OCI-LY3 (cell line): ENCODE results near the gene OR12D2.

Source experiments
- H2AFZ ChIP-seq: fragments of 200-600, 300-600 bp; shearing (Covaris generic); 2 replicates; pipeline ENCODE4 v1.6.0; 2014; ENCODE audit warnings: antibody characterized with exemption, low read depth, low read length
- H3K27ac ChIP-seq: fragments of 200-600, 300-600 bp; sonication (generic); 2 replicates; pipeline ENCODE4 v1.5.1; 2014; ENCODE audit warnings: mild to moderate bottlenecking, low read length, moderate library complexity, mixed read lengths
- H3K27me3 ChIP-seq: fragments of 200-600, 300-600 bp; sonication (generic); 2 replicates; pipeline ENCODE4 v1.6.1; 2014; ENCODE audit warnings: low read depth, low read length, mixed read lengths
- H3K36me3 ChIP-seq: fragments of 200-600, 300-600 bp; sonication (generic); replicated peaks from 2 replicates; pipeline ENCODE3; 2014; ENCODE audit warnings: low read depth, low read length, mixed read lengths
- H3K4me1 ChIP-seq: fragments of 300-600, 200-600 bp; sonication (generic); 2 replicates; pipeline ENCODE4 v1.6.1; 2014; ENCODE audit warnings: low read length, mixed read lengths
- H3K4me2 ChIP-seq: fragments of 200-600, 300-600 bp; sonication (generic); 2 replicates; pipeline ENCODE4 v1.6.1; 2014; ENCODE audit warnings: low read length, mixed read lengths
- H3K4me3 ChIP-seq: fragments of 300-600, 200-600 bp; sonication (generic); 2 replicates; pipeline ENCODE4 v1.5.1; 2014; ENCODE audit warnings: antibody characterized with exemption, mild to moderate bottlenecking, low read length, moderate library complexity
- H3K79me2 ChIP-seq: fragments of 300-600, 200-600 bp; shearing (Covaris generic); 2 replicates; pipeline ENCODE4 v1.6.1; 2014; ENCODE audit warnings: mild to moderate bottlenecking, low read length, mixed read lengths
- H3K9ac ChIP-seq: fragments of 300-600, 200-600 bp; shearing (Covaris generic); 2 replicates; pipeline ENCODE4 v1.6.0; 2014; ENCODE audit warnings: mild to moderate bottlenecking, low read length, moderate library complexity
- H3K9me3 ChIP-seq: fragments of 200-600, 300-600 bp; shearing (Covaris generic); 2 replicates; pipeline ENCODE4 v1.6.1; 2014; ENCODE audit warnings: low read length, mixed read lengths; ENCODE audit not compliant: insufficient read depth
- H4K20me1 ChIP-seq: fragments of 200-600, 300-600 bp; sonication (generic); 2 replicates; pipeline ENCODE4 v1.6.1; 2016; ENCODE audit warnings: low read length, mixed read lengths; ENCODE audit not compliant: insufficient read depth
- EZH2phosphoT487 ChIP-seq: fragments of 200-600 bp; shearing (Covaris generic); IDR thresholded peaks from 2 replicates; pipeline ENCODE4 v1.6.1; 2018; ENCODE audit warnings: antibody characterized with exemption, mixed run types, low read depth
- TF ChIP-seq, protein P1 (sequence below): fragments of 200-600, 300-600 bp; sonication (generic); IDR thresholded peaks from 2 replicates; pipeline ENCODE4 v1.5.1; 2014; ENCODE audit warnings: antibody characterized with exemption, low read length, low read depth

Gene OR12D2

DNA sequence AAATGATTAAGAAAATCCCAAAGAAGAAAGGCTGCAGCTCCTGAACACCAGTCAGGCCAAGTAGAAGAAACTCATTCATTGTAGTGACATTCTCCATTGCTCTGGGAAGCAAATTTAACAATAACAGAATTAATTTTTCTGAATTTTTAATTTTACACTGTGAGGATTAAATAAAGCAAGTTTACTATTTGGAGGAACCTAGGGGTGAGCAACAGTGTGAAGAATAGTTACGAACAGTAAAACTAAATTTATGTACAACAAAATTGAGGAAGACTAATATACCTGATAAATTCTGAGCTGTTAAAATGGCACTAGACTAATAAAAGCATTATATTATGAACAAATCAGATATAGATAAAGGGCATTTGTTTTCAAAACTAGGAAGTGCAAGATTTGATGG, 20.2 kb upstream of the OR12D2 start, which contains the start of gene OR12D3:
OR12D3 (minus strand) TSS at position 101 of the 400 bp plus-strand sequence; CDS start at position 97, 4 bp downstream.
- H3K4me1 ChIP-seq, result no peaks in the 10 kb centered on the region
- TF ChIP-seq, protein P1, sequence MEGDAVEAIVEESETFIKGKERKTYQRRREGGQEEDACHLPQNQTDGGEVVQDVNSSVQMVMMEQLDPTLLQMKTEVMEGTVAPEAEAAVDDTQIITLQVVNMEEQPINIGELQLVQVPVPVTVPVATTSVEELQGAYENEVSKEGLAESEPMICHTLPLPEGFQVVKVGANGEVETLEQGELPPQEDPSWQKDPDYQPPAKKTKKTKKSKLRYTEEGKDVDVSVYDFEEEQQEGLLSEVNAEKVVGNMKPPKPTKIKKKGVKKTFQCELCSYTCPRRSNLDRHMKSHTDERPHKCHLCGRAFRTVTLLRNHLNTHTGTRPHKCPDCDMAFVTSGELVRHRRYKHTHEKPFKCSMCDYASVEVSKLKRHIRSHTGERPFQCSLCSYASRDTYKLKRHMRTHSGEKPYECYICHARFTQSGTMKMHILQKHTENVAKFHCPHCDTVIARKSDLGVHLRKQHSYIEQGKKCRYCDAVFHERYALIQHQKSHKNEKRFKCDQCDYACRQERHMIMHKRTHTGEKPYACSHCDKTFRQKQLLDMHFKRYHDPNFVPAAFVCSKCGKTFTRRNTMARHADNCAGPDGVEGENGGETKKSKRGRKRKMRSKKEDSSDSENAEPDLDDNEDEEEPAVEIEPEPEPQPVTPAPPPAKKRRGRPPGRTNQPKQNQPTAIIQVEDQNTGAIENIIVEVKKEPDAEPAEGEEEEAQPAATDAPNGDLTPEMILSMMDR, result no peak
- TF ChIP-seq EZH2phosphoT487, result no peak
- no peak within 1 kb of the TSS for H3K4me2 ChIP-seq
- no peaks in the 10 kb centered on the region for H3K36me3 ChIP-seq
- H3K79me2 ChIP-seq, result no peaks in the 10 kb centered on the region
- no peak within 1 kb of the TSS for H2AFZ ChIP-seq
- no peak within 1 kb of the TSS for H3K9ac ChIP-seq
- no peaks in the 10 kb centered on the region for H4K20me1 ChIP-seq
- no peak within 1 kb of the TSS for H3K27ac ChIP-seq
- H3K4me3 ChIP-seq, result no peak within 1 kb of the TSS
- H3K27me3 ChIP-seq, result no peaks in the 10 kb centered on the region
- no peaks in the 10 kb centered on the region for H3K9me3 ChIP-seq

DNA sequence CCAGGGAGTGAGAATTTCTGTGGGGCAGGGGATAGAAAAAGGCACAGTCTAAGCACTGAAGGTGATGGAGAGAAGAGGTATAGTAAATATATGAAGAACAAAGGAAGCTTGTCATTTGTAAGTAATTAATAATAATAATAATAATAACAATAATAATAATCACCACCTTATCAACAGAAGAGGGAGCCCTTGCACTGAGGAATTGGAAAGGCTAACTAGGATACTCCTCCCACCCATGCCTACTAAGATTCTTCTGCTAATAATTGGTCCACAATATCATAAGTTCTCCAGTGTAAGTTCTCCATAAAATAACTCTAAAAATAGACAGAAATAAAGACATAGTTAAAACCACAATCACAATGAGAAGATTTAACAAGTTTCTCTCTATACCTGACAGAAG, 19.4 kb upstream of the OR12D2 start:
- H3K4me3 ChIP-seq, result no peak overlapping the region
- no peak for TF ChIP-seq EZH2phosphoT487
- TF ChIP-seq, protein P1, result no peak
- no peaks in the 10 kb centered on the region for H4K20me1 ChIP-seq
- no peaks in the 10 kb centered on the region for H3K27me3 ChIP-seq
- H3K27ac ChIP-seq, result no peak overlapping the region
- no peak overlapping the region for H3K4me2 ChIP-seq
- no peaks in the 10 kb centered on the region for H3K4me1 ChIP-seq
- H3K9ac ChIP-seq, result no peak overlapping the region
- H3K9me3 ChIP-seq, result no peaks in the 10 kb centered on the region
- H3K36me3 ChIP-seq, result no peaks in the 10 kb centered on the region
- H2AFZ ChIP-seq, result no peak overlapping the region
- no peaks in the 10 kb centered on the region for H3K79me2 ChIP-seq

DNA sequence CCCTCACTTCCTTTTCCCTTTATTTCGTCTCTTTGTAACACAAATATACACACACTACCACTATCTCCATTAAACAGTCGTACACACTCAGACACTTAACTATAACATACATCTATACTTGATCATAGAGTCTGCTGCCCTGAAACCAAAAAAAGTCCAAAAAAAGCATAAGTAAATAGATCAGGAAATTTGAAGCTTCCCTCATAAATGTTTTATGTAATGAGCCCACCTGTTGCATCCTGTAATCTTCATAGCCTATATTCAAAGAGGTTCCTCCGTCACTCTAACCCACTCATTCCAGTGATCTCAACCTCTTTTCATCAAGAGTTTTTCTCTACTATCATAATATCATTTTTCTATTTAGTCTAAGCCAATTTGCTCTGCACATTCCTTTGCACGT, 6.9 kb upstream of the OR12D2 start:
- TF ChIP-seq, protein P1, result no peak
- no peak for TF ChIP-seq EZH2phosphoT487
- H3K36me3 ChIP-seq, result no peaks in the 10 kb centered on the region

DNA sequence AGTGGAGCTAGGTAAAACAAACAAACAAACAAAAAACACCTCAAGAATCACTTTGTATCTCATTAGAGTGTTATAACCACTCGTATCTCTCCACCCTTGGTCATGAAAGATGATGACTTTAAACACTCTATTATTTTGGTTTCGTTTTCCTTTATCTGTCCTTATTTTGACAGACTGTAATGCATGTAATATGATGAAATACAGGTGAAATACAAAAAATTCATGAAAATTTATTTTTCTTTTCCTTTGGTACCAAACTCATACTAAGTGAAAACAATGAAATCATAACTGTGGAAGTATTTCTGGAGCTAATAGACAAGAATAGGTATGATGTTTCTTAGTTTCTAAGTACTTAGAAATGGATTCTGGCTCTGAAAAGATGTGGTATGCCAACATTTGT, 4.1 kb downstream of the OR12D2 start:
- Histone ChIP-seq H4K20me1 (no peaks in the 10 kb centered on the region), H2AFZ (no peak overlapping the region), H3K27ac (no peak overlapping the region), H3K79me2 (no peaks in the 10 kb centered on the region), H3K36me3 (no peaks in the 10 kb centered on the region), H3K9me3 (no peaks in the 10 kb centered on the region), H3K27me3 (no peaks in the 10 kb centered on the region), H3K4me3 (no peak overlapping the region), H3K4me2 (no peak overlapping the region), H3K4me1 (no peaks in the 10 kb centered on the region), H3K9ac (no peak overlapping the region)
- no peak for TF ChIP-seq EZH2phosphoT487
- TF ChIP-seq, protein P1, result no peak

More for the DNA sequence above, 6.9 kb upstream of the OR12D2 start:
- Histone ChIP-seq H3K27me3 (no peaks in the 10 kb centered on the region), H2AFZ (no peak overlapping the region), H3K27ac (no peak overlapping the region), H3K9ac (no peak overlapping the region), H3K4me3 (no peak overlapping the region), H3K4me2 (no peak overlapping the region), H3K9me3 (no peaks in the 10 kb centered on the region), H4K20me1 (no peaks in the 10 kb centered on the region), H3K79me2 (no peaks in the 10 kb centered on the region), H3K4me1 (no peaks in the 10 kb centered on the region)
